Activated CD4-positive, CD25-positive, alpha-beta regulatory T cell (primary cell): Measurements from ENCODE around the gene RNF2.
"Not testable (repeated sequence)": the region's sequence is repeated elsewhere in the genome, so short reads cannot be mapped to it uniquely, and the experiment has no call there.

ENCODE experiments used
- DNase-seq, 4 experiments: peaks; one replicate each; lab custom pipeline; 2025; lab: John Stamatoyannopoulos, UW

RNF2 gene

DNA sequence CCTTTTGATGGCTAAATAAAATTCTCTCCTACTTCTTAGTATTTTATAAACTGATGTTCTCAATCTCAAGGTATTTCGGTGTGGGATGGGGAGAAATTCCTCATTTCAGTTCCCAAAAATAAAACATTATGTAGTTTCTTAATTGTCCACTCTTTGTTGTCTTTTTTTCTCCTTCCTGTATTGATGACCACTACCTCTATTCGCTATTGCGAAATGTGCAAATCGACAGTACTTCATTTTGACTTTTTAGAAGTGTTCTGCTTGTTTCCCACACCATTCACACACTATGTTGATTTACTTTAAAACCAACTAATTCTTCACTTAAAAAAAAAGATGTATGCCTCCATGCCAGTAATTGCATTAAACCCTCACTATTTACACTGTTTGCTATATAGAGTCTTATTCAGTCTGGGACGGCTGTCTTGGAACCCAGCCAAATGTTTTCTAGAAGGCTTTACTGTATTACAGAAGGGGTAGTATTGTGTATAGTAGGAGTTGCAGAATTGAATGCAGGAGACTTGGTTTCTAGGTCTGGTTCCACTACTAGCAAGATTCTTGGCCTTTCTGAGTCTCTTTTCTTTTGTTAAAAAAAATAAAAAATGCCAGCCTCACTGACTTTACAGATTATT is 5.6 kb downstream of the RNF2 start:
- no peak for DNase-seq

DNA sequence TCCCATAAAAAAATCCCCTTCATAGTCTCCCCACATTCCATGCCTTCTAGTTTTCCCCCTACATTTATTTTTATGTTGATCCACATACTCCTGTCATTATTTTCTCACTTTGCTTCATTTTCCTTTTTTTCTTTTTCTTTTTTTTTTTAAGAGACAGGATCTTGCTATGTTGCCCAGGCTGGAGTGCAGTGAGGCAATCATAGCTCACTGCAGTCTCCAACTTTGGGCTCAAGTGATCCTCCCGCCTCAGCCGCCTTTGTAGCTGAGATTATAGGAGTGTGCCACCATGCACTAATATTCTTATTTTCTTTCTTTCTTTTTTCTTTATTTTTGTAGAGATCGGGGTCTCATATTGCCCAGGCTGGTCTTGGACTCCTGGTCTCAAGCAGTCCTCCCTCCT is 7.8 kb downstream of the RNF2 start:
- DNase-seq: no peak

DNA sequence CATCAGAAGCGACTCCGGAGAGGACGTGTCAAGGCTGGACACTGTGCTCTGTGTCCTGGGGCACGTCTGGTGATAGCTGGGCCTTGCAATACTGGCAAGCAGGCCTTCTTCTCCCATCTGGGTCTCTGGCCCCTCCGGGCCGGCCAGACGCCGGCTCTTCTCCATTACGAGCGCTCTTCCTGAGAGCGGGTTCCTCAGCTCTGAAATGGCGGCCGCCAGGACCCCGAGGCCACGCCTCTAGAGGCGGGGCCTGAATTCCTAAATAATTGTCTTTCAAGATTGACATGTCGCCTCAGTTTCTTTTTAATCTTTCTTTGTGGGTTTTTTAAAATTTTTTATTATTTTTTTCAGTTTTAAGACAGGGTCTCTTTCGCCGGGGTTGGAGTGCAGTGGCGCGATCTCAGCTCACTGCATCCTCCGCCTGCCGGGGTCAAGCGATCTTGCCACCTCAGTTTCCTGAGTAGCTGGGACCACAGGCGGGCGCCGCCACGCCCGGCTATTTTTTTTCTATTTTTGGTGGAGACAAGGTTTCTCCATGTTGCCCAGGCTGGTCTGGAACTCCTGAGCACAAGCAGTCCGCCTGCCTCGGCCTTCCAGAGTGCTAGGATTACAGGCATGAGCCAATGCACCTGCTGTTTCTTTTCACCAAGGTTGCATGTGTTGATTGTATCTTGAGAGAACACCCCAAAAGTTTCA is 9.2 kb downstream of the RNF2 start:
- no peak for DNase-seq

DNA sequence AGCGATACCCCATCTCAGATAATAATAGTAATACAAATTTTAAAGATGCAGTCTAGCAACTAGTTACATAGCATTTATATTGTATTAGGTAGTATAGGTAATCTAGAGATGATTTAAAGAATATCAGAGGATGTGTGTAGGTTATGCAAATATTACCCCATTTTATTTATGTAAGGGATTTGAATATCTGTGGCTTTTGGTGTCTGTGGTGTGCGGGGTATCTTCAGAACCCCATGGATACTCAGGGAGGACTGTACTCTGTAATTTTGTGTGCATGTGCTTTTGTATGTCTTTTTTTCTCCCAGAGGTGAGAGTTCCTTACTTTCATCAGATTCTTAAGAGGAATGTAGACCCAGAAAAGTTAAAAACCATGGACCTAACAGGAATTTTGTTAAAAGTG is 12.8 kb downstream of the RNF2 start:
- no peak for DNase-seq

DNA sequence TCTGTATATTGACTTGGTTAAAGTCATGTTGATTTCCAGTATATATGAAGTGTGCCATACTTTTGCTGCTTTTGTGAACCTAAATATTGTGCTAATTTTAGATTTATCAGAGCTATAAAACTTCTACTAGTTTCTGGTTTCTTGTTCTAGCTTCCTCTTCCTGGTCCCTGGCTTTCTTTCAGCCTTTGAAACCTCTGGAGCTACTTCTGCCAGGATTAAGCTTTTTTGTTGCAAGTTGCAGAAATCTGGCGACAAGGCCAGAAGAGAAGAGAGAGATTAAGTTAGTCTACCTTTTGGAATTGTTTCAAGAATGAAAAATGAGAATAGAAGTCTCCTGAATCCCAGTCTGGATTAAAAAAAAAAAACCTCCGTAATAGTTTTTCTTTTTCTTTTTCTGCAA is 13.5 kb downstream of the RNF2 start:
- DNase-seq: no peak

DNA sequence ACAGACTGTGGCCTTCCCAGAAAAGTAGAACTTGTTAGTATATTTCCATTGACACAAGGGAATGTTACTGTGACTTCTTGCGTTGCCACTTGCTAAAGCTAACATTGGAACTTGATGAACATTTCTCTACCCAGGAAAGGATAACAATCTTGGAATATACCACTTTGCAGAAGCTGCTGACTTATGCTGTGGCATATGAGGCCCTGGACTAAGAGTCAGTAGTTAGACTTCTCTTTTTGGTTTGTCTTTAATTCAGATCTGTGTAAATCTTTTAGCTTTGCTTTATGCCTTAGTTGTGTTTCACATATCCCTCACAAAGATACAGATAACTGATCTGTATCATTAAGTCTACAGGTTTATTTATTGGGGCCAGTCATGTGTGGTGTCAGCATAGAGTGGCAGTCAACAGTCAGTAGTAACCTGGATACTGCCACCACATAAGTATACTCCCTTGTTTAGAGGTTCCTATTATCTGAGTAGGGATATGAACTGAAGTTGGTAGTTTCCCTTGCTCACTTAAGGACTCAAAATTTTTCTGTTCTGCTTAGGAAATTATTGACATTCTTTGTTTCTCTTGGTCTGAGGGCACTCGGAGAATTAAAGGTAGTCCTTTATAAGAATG is 14.7 kb downstream of the RNF2 start:
- DNase-seq: no peak

- DNase-seq: no peak
Measured at GRCh38 chr1:185062710-185063370, 17.5 kb downstream of the RNF2 start.

DNA sequence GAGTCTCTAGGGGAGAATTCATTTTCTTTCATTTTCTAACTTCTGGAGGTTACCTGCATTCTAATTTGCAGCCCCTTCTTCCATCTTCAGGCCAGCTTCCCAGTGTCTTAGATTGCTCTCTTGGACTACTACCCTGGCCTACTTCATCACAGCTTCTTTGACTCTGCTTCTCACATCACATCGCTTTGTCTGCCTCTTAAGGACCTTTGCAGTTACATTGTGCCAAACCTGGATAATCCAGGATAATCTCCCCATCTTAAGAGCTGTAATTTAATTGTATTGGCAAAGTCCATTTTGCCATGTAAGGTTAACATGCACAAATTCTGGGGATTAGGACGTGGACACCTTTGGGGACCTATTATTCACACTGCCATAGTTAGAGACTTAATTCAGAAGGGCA is 18.4 kb downstream of the RNF2 start:
- no peak for DNase-seq

GRCh38 chr1:185065006-185065405 is 19.6 kb downstream of the RNF2 start:
- not testable (repeated sequence) for DNase-seq

GRCh38 chr1:185066181-185066580 is 20.8 kb downstream of the RNF2 start:
- DNase-seq: no peak

DNA sequence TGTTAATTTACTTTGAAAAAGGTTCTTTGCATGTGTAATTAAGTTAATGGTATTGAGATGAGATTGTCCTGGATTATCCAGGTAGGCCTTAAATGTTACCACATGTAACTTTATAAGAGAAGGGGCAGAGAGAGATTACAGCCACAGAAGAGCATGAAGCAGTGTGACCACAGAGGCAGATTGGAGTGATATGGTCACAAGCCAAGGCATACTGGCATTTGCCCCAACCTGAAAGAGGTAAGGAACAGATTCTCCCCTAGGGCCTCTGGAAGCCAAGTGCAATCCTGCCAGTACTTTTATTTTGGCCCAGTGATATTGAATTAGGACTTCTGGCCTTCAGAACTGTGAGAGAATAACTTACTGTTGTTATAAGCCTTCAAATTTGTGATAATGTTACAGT is 23.0 kb downstream of the RNF2 start:
- DNase-seq: no peak

GRCh38 chr1:185069202-185069772 is 23.9 kb downstream of the RNF2 start:
- no peak for DNase-seq

- DNase-seq: no peak
Measured at GRCh38 chr1:185070051-185070450, 24.7 kb downstream of the RNF2 start.

- no peak for DNase-seq
Measured at GRCh38 chr1:185073725-185074124, 28.4 kb downstream of the RNF2 start.

GRCh38 chr1:185074307-185074706 is 28.9 kb downstream of the RNF2 start:
- no peak for DNase-seq

DNA sequence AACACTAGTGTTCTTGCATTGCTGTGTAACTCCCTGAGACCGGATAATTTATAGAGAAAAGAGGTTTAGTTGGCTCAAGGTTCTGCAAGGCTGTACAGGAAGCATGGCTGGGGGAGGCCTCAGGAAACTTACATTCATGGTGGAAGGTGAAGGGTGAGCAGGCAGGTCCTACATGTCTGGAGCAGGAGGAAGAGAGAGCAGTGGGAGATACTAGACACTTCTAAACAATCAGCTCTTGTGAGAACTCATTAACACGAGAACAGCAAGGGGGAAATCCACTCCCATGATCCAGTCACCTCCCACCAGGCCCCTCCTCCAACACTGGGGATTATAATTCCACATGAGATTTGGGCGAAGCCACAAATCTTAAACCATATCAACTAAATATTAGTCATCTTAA is 30.1 kb downstream of the RNF2 start:
- DNase-seq: no peak

DNA sequence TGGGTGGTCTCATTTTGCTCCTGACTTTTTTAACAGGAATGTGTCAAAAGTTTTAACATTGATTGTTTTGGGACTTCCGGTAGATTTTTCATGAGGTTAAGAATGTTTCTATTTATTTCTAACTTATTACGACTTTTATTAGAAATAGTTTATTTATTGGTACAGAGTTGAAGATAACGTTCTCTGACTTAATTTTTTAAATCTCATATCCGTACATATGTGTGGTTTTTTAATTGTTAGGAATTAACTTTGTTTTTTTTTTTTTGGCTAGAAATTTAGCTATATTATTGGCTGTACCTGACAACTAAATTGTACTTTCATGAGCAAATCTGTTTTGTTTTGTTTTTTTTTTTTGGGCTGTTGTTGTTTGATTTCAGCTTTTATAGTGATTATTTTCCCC is 32.0 kb downstream of the RNF2 start:
- DNase-seq: no peak

DNA sequence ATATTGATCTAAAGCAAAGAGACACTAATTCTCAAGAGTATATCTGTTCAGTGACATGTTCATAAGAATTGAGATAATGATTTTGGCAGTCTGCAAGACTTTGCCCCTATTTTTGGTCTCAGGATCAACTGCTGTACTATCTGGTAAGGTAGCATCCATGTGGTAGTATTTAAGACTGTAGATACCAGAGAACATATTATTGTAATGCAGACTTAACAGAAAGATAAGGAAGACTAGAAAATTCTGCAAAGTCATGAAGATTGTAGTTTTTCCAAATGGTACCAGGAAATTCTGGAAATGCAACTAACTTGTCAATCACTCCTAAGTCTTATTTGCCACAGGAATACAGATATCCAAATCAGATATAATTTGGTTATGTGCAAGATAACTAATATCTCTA is 35.1 kb downstream of the RNF2 start:
- DNase-seq: no peak

- DNase-seq: no peak
Measured at GRCh38 chr1:185083818-185084217, 38.5 kb downstream of the RNF2 start.

DNA sequence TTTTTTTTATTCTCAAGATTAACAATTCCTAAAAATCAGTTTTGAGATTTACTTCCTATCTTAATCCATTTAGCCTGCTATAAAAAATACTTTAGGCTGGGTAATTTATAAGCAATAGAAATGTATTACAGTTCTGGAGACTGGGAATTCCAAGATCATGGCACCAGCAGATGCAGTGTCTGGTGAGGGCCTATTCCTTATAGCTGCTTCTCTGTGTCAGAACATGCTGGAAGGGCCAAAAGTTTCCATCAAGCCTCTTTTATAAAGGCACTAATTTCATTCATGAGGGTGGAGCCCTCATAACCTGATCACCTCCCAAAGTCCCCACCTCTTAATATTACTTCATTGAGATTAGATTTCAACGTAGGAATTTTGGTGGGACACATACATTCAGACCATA is 41.7 kb downstream of the RNF2 start:
- DNase-seq: no peak

DNA sequence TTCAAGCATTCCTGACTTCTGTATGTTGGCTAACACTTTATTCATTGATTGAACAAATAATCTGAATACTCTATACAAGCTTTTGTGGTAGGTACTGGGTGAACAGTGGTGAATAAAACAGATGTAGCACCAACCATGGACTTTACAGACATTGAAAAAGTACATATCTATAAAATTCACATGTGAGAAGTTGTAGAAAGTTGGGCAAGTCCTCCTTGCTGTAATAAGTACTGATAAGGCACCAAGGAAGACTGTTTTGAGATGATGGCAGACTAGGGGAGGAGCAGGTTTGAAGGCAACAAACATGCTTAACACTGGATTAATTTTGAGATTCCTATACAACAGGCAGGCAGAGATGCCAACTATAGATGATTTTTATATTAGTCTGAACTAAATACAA is 42.4 kb downstream of the RNF2 start:
- no peak for DNase-seq

GRCh38 chr1:185091480-185091879 is 46.1 kb downstream of the RNF2 start:
- DNase-seq: no peak

GRCh38 chr1:185094761-185095160 is 49.4 kb downstream of the RNF2 start:
- DNase-seq: no peak
